Liver (tissue), 3 donors: Measurements from ENCODE around the gene TTC29.

Source experiments
- TAF1 ChIP-seq: conservative IDR thresholded peaks from 2 replicates; pipeline ENCODE4 v1.6.1; 2016; ENCODE audit warnings: antibody characterized with exemption, mild to moderate bottlenecking
- TF ChIP-seq, protein P1 (sequence below): fragments of 150-350 bp; IDR thresholded peaks from 2 replicates; pipeline ENCODE4 v1.5.1; 2017; ENCODE audit warnings: improper control_type of control experiment, low read depth, low read length; ENCODE audit not compliant: missing input control
- TF ChIP-seq, protein P2 (sequence below): IDR thresholded peaks from 2 replicates; pipeline ENCODE4 v1.6.1; 2016; ENCODE audit warnings: antibody characterized with exemption
- TF ChIP-seq, protein P3 (sequence below): IDR thresholded peaks from 2 replicates; pipeline ENCODE4 v1.6.1; 2016; ENCODE audit warnings: antibody characterized with exemption, mild to moderate bottlenecking
- donor health status: healthy.
- donor health status: healthy.

DNA sequence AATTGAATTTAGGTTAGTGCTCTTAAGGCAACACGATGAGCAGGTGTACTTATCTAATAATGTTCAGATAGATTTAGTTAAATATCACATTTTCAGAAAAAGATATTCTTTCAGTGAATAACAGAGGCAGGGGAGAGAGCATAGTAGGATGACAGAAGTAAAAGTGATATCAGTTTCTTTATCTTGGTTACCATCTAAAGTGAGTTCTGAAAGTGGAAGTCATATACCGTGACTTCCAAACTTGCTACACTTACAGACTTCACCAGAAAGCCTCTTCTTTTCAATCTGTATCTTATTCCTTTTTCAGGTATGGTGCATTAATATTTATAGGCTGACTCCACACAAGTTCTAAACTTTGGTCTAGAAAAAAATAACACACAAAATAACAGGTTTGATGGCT is 182.1 kb downstream of the TTC29 start:
- TF ChIP-seq, protein P1, sequence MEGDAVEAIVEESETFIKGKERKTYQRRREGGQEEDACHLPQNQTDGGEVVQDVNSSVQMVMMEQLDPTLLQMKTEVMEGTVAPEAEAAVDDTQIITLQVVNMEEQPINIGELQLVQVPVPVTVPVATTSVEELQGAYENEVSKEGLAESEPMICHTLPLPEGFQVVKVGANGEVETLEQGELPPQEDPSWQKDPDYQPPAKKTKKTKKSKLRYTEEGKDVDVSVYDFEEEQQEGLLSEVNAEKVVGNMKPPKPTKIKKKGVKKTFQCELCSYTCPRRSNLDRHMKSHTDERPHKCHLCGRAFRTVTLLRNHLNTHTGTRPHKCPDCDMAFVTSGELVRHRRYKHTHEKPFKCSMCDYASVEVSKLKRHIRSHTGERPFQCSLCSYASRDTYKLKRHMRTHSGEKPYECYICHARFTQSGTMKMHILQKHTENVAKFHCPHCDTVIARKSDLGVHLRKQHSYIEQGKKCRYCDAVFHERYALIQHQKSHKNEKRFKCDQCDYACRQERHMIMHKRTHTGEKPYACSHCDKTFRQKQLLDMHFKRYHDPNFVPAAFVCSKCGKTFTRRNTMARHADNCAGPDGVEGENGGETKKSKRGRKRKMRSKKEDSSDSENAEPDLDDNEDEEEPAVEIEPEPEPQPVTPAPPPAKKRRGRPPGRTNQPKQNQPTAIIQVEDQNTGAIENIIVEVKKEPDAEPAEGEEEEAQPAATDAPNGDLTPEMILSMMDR, result no peak
- no peak for TF ChIP-seq TAF1
- TF ChIP-seq, protein P2, sequence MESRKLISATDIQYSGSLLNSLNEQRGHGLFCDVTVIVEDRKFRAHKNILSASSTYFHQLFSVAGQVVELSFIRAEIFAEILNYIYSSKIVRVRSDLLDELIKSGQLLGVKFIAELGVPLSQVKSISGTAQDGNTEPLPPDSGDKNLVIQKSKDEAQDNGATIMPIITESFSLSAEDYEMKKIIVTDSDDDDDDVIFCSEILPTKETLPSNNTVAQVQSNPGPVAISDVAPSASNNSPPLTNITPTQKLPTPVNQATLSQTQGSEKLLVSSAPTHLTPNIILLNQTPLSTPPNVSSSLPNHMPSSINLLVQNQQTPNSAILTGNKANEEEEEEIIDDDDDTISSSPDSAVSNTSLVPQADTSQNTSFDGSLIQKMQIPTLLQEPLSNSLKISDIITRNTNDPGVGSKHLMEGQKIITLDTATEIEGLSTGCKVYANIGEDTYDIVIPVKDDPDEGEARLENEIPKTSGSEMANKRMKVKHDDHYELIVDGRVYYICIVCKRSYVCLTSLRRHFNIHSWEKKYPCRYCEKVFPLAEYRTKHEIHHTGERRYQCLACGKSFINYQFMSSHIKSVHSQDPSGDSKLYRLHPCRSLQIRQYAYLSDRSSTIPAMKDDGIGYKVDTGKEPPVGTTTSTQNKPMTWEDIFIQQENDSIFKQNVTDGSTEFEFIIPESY, result no peak
- TF ChIP-seq, protein P3, sequence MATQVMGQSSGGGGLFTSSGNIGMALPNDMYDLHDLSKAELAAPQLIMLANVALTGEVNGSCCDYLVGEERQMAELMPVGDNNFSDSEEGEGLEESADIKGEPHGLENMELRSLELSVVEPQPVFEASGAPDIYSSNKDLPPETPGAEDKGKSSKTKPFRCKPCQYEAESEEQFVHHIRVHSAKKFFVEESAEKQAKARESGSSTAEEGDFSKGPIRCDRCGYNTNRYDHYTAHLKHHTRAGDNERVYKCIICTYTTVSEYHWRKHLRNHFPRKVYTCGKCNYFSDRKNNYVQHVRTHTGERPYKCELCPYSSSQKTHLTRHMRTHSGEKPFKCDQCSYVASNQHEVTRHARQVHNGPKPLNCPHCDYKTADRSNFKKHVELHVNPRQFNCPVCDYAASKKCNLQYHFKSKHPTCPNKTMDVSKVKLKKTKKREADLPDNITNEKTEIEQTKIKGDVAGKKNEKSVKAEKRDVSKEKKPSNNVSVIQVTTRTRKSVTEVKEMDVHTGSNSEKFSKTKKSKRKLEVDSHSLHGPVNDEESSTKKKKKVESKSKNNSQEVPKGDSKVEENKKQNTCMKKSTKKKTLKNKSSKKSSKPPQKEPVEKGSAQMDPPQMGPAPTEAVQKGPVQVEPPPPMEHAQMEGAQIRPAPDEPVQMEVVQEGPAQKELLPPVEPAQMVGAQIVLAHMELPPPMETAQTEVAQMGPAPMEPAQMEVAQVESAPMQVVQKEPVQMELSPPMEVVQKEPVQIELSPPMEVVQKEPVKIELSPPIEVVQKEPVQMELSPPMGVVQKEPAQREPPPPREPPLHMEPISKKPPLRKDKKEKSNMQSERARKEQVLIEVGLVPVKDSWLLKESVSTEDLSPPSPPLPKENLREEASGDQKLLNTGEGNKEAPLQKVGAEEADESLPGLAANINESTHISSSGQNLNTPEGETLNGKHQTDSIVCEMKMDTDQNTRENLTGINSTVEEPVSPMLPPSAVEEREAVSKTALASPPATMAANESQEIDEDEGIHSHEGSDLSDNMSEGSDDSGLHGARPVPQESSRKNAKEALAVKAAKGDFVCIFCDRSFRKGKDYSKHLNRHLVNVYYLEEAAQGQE, result no peak
